H9 (cell line): ENCODE data around the gene CARMIL3. TPM values are rescaled to one million over a fixed set of nuclear protein-coding genes. Genes with fewer than 3 reads are reported as not detected.

Experiments
- DNase-seq: peaks from one replicate; pipeline ENCODE4 v3.0.0-alpha.2; 2017
- H2AFZ ChIP-seq: one replicate; pipeline ENCODE4 v1.6.1; 2013; ENCODE audit warnings: mild to moderate bottlenecking, low read length, control low read depth, moderate library complexity
- H2AK5ac ChIP-seq: 2 replicates; pipeline ENCODE4 v1.6.1; 2013; ENCODE audit warnings: low read length, control low read depth, mixed read lengths; ENCODE audit not compliant: insufficient read length
- H2BK120ac ChIP-seq: one replicate; pipeline ENCODE4 v1.6.1; 2013; ENCODE audit warnings: low read depth, mild to moderate bottlenecking, low read length, control low read depth, inconsistent platforms; ENCODE audit not compliant: poor library complexity, severe bottlenecking
- H2BK12ac ChIP-seq: 2 replicates; pipeline ENCODE4 v1.6.1; 2013; ENCODE audit warnings: low read length, control low read depth, mixed read lengths, low read depth; ENCODE audit not compliant: insufficient read length
- H2BK15ac ChIP-seq: 2 replicates; pipeline ENCODE4 v1.6.1; 2013; ENCODE audit warnings: low read depth, low read length, control low read depth
- H2BK20ac ChIP-seq: one replicate; pipeline ENCODE4 v1.6.1; 2013; ENCODE audit warnings: low read depth, mild to moderate bottlenecking, low read length, control low read depth, inconsistent platforms; ENCODE audit not compliant: poor library complexity, severe bottlenecking
- H2BK5ac ChIP-seq: 2 replicates; pipeline ENCODE4 v1.6.1; 2013; ENCODE audit warnings: low read length, control low read depth, mixed read lengths; ENCODE audit not compliant: insufficient read length
- H3K14ac ChIP-seq: 2 replicates; pipeline ENCODE4 v1.6.1; 2013; ENCODE audit warnings: low read length, control low read depth; ENCODE audit not compliant: insufficient read depth
- H3K18ac ChIP-seq: 2 replicates; pipeline ENCODE4 v1.6.1; 2013; ENCODE audit warnings: low read depth, mild to moderate bottlenecking, mixed read lengths, low read length, control low read depth; ENCODE audit not compliant: insufficient read length
- H3K23ac ChIP-seq: 2 replicates; pipeline ENCODE4 v1.6.1; 2013; ENCODE audit warnings: low read length, control low read depth, mixed read lengths, low read depth; ENCODE audit not compliant: insufficient read length
- H3K23me2 ChIP-seq: 2 replicates; pipeline ENCODE4 v1.6.1; 2013; ENCODE audit warnings: low read depth, mild to moderate bottlenecking, mixed read lengths, low read length, control low read depth; ENCODE audit not compliant: insufficient read length, poor library complexity, severe bottlenecking
- H3K27ac ChIP-seq: 2 replicates; pipeline ENCODE4 v1.5.1; 2013; ENCODE audit warnings: low read length, control low read depth, mixed read lengths, low read depth; ENCODE audit not compliant: insufficient read length
- H3K27me3 ChIP-seq: 2 replicates; pipeline ENCODE4 v1.6.1; 2013; ENCODE audit warnings: low read length, control low read depth, inconsistent platforms; ENCODE audit not compliant: insufficient read depth
- H3K4ac ChIP-seq: 2 replicates; pipeline ENCODE4 v1.6.1; 2013; ENCODE audit warnings: low read depth, mild to moderate bottlenecking, control low read depth, inconsistent platforms, low read length, moderate library complexity
- H3K4me1 ChIP-seq: 2 replicates; pipeline ENCODE4 v1.6.1; 2013; ENCODE audit warnings: low read length, control low read depth, inconsistent platforms; ENCODE audit not compliant: insufficient read depth
- H3K4me2 ChIP-seq: 2 replicates; pipeline ENCODE4 v1.6.1; 2013; ENCODE audit warnings: low read length, control low read depth, mixed read lengths; ENCODE audit not compliant: insufficient read length, insufficient read depth
- H3K56ac ChIP-seq: 2 replicates; pipeline ENCODE4 v1.6.1; 2013; ENCODE audit warnings: low read depth, mild to moderate bottlenecking, mixed read lengths, low read length, control low read depth; ENCODE audit not compliant: insufficient read length
- H3K79me1 ChIP-seq: 2 replicates; pipeline ENCODE4 v1.6.1; 2013; ENCODE audit warnings: low read depth, mild to moderate bottlenecking, moderate library complexity, low read length, control low read depth, inconsistent platforms; ENCODE audit not compliant: insufficient read depth, poor library complexity, severe bottlenecking
- H3K79me2 ChIP-seq: 2 replicates; pipeline ENCODE4 v1.6.1; 2013; ENCODE audit warnings: low read length, control low read depth, inconsistent platforms; ENCODE audit not compliant: insufficient read depth
- H3K9ac ChIP-seq: 2 replicates; pipeline ENCODE4 v1.6.1; 2013; ENCODE audit warnings: low read length, control low read depth, mixed read lengths; ENCODE audit not compliant: insufficient read length; ENCODE audit errors: extremely low read depth
- H3K9me3 ChIP-seq: one replicate; pipeline ENCODE4 v1.6.1; 2013; ENCODE audit warnings: low read depth, low read length, inconsistent platforms; ENCODE audit not compliant: control insufficient read depth
- H3T11ph ChIP-seq: one replicate; pipeline ENCODE4 v1.6.1; 2013; ENCODE audit warnings: mild to moderate bottlenecking, low read length, control low read depth, inconsistent platforms
- H4K20me1 ChIP-seq: one replicate; pipeline ENCODE4 v1.6.1; 2013; ENCODE audit not compliant: control insufficient read depth, insufficient read length, insufficient read depth
- H4K5ac ChIP-seq: 2 replicates; pipeline ENCODE4 v1.6.1; 2013; ENCODE audit warnings: low read depth, mild to moderate bottlenecking, mixed read lengths, low read length, control low read depth; ENCODE audit not compliant: insufficient read length
- H4K8ac ChIP-seq: replicated peaks from 2 replicates; pipeline ENCODE4 v1.6.1; 2013; ENCODE audit warnings: low read length, control low read depth, mixed read lengths, low read depth; ENCODE audit not compliant: insufficient read length
- H4K91ac ChIP-seq: 2 replicates; pipeline ENCODE4 v1.6.1; 2013; ENCODE audit warnings: low read depth, mild to moderate bottlenecking, moderate library complexity, mixed read lengths, low read length, control low read depth; ENCODE audit not compliant: insufficient read length
- H3K27ac Mint-ChIP-seq, 3 experiments: 2 replicates in 2 of 3; 3 replicates in 1 of 3; pipeline ENCODE4 v1.8.0; 2020 to 2021; ENCODE audit warnings: mixed read lengths in 3 of 3, mild to moderate bottlenecking in 1 of 3, moderate library complexity in 1 of 3
- H3K27me3 Mint-ChIP-seq: 2 replicates; pipeline ENCODE4 v1.8.0; 2021; ENCODE audit warnings: low read depth, mild to moderate bottlenecking, moderate library complexity, mixed read lengths
- H3K36me3 Mint-ChIP-seq, 3 experiments: 2 replicates in 2 of 3; 3 replicates in 1 of 3; pipeline ENCODE4 v1.8.0; 2020 to 2021; ENCODE audit warnings: low read depth in 3 of 3, mixed read lengths in 3 of 3; ENCODE audit not compliant: insufficient read depth in 1 of 3
- H3K4me1 Mint-ChIP-seq, 2 experiments: 2 replicates each; pipeline ENCODE4 v1.8.0; 2020; ENCODE audit warnings: mixed read lengths in 2 of 2
- H3K4me3 Mint-ChIP-seq, 2 experiments: 2 replicates in 1 of 2; 3 replicates in 1 of 2; pipeline ENCODE4 v1.8.0; 2020 to 2021; ENCODE audit warnings: mild to moderate bottlenecking in 2 of 2, mixed read lengths in 2 of 2, moderate library complexity in 1 of 2
- H3K9me3 Mint-ChIP-seq, 2 experiments: 2 replicates in 1 of 2; 3 replicates in 1 of 2; pipeline ENCODE4 v1.8.0; 2020; ENCODE audit warnings: mild to moderate bottlenecking in 2 of 2, mixed read lengths in 2 of 2, moderate library complexity in 1 of 2
- CTCF ChIP-seq: fragments of 200-600 bp; sonication (generic); conservative IDR thresholded peaks from 3 replicates; pipeline ENCODE4 v1.8.0; 2021; ENCODE audit warnings: antibody characterized with exemption, mild to moderate bottlenecking
- WGBS: extraction: QIAGEN DNeasy Blood & Tissue Kit; methylation state at CpG from one replicate; pipeline ENCODE4 v1.1.7; 2013; ENCODE audit warnings: missing lambda C conversion rate, low lambda C conversion rate, mixed read lengths; ENCODE audit not compliant: insufficient read length; ENCODE audit errors: extremely low coverage; 5-methylcytosine and 5-hydroxymethylcytosine counted together
- total RNA-seq: library from RNA; stranded (reverse); gene quantifications from 2 replicates; pipeline ENCODE4 v1.2.1, GENCODE V29; 2021

The CARMIL3 gene
- total RNA-seq, 1 experiment from 2014 or later, result 5.8 TPM

- Mint-ChIP-seq H3K9me3 (no peaks in the 10 kb centered on the region), H3K27me3 (peaks cover 6% of the 10 kb centered on the region), H3K36me3 (no peaks in the 10 kb centered on the region), H3K4me3 (no peak overlapping the region), H3K4me1 (peaks cover 29 to 38% of the 10 kb centered on the region in 2 experiments), H3K27ac (no peak overlapping the region; a peak in 2 of 7 replicates)
- Histone ChIP-seq H3K27ac (no peak overlapping the region), H3K14ac (no peak overlapping the region; the same call in 1 of the 2 replicates), H2AFZ (no peak overlapping the region), H3K23me2 (no peaks in the 10 kb centered on the region), H2BK5ac (no peak overlapping the region), H4K8ac (no peak overlapping the region), H3K23ac (no peak overlapping the region), H3K9me3 (no peaks in the 10 kb centered on the region), H2BK15ac (no peak overlapping the region), H3K18ac (no peak overlapping the region), H2BK120ac (no peak overlapping the region), H3T11ph (no peak overlapping the region), H3K79me1 (no peaks in the 10 kb centered on the region), H4K20me1 (no peaks in the 10 kb centered on the region), H3K79me2 (no peaks in the 10 kb centered on the region), H3K56ac (no peak overlapping the region), H4K91ac (no peak overlapping the region), H3K4me2 (no peak overlapping the region), H3K4me1 (peaks cover 5% of the 10 kb centered on the region; the same call in 1 of the 2 replicates), H2BK12ac (no peak overlapping the region), H3K9ac (no peak overlapping the region), H4K5ac (no peak overlapping the region), H3K27me3 (no peaks in the 10 kb centered on the region), H2AK5ac (no peak overlapping the region), H3K4ac (no peak overlapping the region), H2BK20ac (no peak overlapping the region)
- WGBS, result no CpG with 5 or more reads among the region's 11 CpGs
- no peak for DNase-seq
- TF ChIP-seq CTCF, result no peak
Observed at GRCh38 chr14:24075485-24076301, 23.9 kb downstream of the CARMIL3 start.
